DND-41 (cell line): ENCODE results near the gene PLEKHH1.

Experiments used
- ATAC-seq: fragments of 200-7000 bp; cut with Tn5 transposase; 3 replicates; pipeline ENCODE4 v1.9.1; 2021; ENCODE audit warnings: low read depth; ENCODE audit not compliant: insufficient read depth
- DNase-seq: peaks from one replicate; pipeline ENCODE4 v3.0.0-alpha.2; 2020
- H2AFZ ChIP-seq: 2 replicates; pipeline ENCODE4 v1.6.0; 2012; ENCODE audit warnings: low read depth, low read length
- H3K27ac ChIP-seq: 2 replicates; pipeline ENCODE4 v1.5.1; 2012; ENCODE audit warnings: low read length, inconsistent platforms
- H3K27me3 ChIP-seq: fragments of 200-600 bp; sonication (generic); 2 replicates; pipeline ENCODE4 v1.6.0; 2012; ENCODE audit warnings: low read length, mild to moderate bottlenecking, inconsistent platforms; ENCODE audit not compliant: insufficient read depth, poor library complexity
- H3K36me3 ChIP-seq: 2 replicates; pipeline ENCODE4 v1.5.1; 2012; ENCODE audit warnings: low read length, inconsistent platforms; ENCODE audit not compliant: insufficient read depth
- H3K4me1 ChIP-seq: 2 replicates; pipeline ENCODE4 v1.5.1; 2012; ENCODE audit warnings: mild to moderate bottlenecking, low read length; ENCODE audit not compliant: insufficient read depth
- H3K4me2 ChIP-seq: 2 replicates; pipeline ENCODE4 v1.6.0; 2012; ENCODE audit warnings: mild to moderate bottlenecking, moderate library complexity, low read length, inconsistent platforms; ENCODE audit not compliant: insufficient read depth
- H3K4me3 ChIP-seq, 2 experiments: fragments of 200-600 bp in 1 of 2; shearing (Covaris generic) in 1 of 2; 2 replicates each; pipeline ENCODE4 v1.5.1; 2012 to 2016; ENCODE audit warnings: inconsistent platforms in 2 of 2, low read length in 2 of 2, mild to moderate bottlenecking in 2 of 2, low read depth in 1 of 2, moderate library complexity in 1 of 2
- H3K79me2 ChIP-seq: 2 replicates; pipeline ENCODE4 v1.6.0; 2012; ENCODE audit warnings: low read length, inconsistent platforms; ENCODE audit not compliant: insufficient read depth
- H3K9ac ChIP-seq: 2 replicates; pipeline ENCODE4 v1.6.0; 2012; ENCODE audit warnings: low read depth, mild to moderate bottlenecking, inconsistent platforms, low read length, moderate library complexity
- H3K9me3 ChIP-seq: 2 replicates; pipeline ENCODE4 v1.5.1; 2012; ENCODE audit warnings: low read length, moderate library complexity, mild to moderate bottlenecking, inconsistent platforms; ENCODE audit not compliant: insufficient read depth, severe bottlenecking
- H4K20me1 ChIP-seq: 2 replicates; pipeline ENCODE4 v1.6.0; 2012; ENCODE audit warnings: low read length; ENCODE audit not compliant: insufficient read depth
- CTCF ChIP-seq: IDR thresholded peaks from 2 replicates; pipeline ENCODE4 v1.5.1; 2012; ENCODE audit warnings: borderline replicate concordance, low read length, moderate library complexity, mild to moderate bottlenecking; ENCODE audit not compliant: poor library complexity, severe bottlenecking; ENCODE audit errors: extremely low read depth
- EZH2 ChIP-seq: IDR thresholded peaks from 3 replicates; pipeline ENCODE4 v1.6.1; 2012; ENCODE audit warnings: borderline replicate concordance, low read depth, mild to moderate bottlenecking, moderate library complexity, low read length, inconsistent platforms; ENCODE audit not compliant: severe bottlenecking

Gene PLEKHH1

GRCh38 chr14:67638642-67639041, 105.6 kb downstream of the PLEKHH1 start:
- Histone ChIP-seq H3K4me2 (no peak overlapping the region), H2AFZ (no peak overlapping the region), H4K20me1 (no peaks in the 10 kb centered on the region), H3K4me3 (no peak overlapping the region), H3K36me3 (no peaks in the 10 kb centered on the region), H3K4me1 (no peaks in the 10 kb centered on the region), H3K79me2 (no peaks in the 10 kb centered on the region), H3K27me3 (no peaks in the 10 kb centered on the region), H3K27ac (no peak overlapping the region), H3K9ac (no peak overlapping the region), H3K9me3 (no peaks in the 10 kb centered on the region)
- no peak for DNase-seq
- no peak for ATAC-seq
- TF ChIP-seq EZH2: no peak
- TF ChIP-seq CTCF: no peak
